Esophagus squamous epithelium (tissue), 4 donors: ENCODE data around the gene SIDT1.

Experiments used
- POLR2A ChIP-seq, 4 donors: fragments of 450-650 bp; IDR thresholded peaks; one replicate each; pipeline ENCODE4 v1.6.1; 2017; ENCODE audit warnings: antibody characterized with exemption in 4 of 4, mild to moderate bottlenecking in 4 of 4, moderate library complexity in 3 of 4
- TF ChIP-seq, protein P1 (sequence below), 6 experiments: fragments of 450-650 bp in 4 of 6; fragments of 200-600 bp in 2 of 6; sonication (generic) in 2 of 6; IDR thresholded peaks; one replicate each; pipeline ENCODE4 v1.5.1; 2016 to 2019; ENCODE audit warnings: antibody characterized with exemption in 6 of 6, mild to moderate bottlenecking in 4 of 6, moderate library complexity in 4 of 6

DNA sequence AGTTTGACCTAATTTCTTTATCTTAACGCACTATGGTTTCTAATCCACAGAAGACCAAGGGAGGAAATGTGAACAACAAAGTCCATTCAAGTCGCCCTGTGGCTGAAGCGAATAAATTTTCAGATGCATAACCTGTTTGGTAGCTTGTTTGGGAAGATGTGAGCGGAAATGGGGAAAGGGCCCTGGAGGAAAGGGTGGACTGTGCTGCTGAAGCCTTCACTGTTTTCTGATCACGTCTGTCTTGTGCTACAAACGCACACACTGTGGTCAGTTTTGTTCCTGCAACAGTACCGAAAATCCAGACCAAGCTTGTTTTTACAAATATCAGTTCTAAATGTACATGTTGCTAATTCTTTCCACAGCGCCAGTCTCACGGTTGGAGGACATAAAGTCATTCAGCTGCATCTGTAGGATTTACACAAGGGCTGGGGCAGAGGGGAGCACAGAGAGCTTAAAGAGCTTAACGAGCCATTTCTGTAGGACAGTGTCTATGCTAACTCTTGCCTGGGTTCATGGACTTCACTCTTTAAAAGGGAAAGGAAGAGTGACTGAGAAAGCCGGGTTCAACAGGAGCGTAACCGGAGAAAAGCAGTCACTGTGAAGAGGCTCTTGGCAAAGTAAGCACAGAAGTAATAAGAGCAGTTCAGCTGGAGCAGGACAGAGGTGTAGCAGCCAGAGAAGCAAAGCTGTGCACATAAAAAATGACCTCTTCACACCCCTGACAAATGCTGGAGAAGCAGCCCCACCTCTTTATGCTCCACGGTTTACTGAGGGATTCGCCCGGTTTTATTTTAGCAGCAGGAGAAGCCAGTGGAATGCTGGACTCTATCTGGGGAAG is 97.4 kb downstream of the SIDT1 start:
- TF ChIP-seq, protein P1, sequence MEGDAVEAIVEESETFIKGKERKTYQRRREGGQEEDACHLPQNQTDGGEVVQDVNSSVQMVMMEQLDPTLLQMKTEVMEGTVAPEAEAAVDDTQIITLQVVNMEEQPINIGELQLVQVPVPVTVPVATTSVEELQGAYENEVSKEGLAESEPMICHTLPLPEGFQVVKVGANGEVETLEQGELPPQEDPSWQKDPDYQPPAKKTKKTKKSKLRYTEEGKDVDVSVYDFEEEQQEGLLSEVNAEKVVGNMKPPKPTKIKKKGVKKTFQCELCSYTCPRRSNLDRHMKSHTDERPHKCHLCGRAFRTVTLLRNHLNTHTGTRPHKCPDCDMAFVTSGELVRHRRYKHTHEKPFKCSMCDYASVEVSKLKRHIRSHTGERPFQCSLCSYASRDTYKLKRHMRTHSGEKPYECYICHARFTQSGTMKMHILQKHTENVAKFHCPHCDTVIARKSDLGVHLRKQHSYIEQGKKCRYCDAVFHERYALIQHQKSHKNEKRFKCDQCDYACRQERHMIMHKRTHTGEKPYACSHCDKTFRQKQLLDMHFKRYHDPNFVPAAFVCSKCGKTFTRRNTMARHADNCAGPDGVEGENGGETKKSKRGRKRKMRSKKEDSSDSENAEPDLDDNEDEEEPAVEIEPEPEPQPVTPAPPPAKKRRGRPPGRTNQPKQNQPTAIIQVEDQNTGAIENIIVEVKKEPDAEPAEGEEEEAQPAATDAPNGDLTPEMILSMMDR (IDR thresholded peaks at IDR 0.05): no peak
- no peak for TF ChIP-seq POLR2A (IDR thresholded peaks at IDR 0.05)
